Nephron progenitor cell (in vitro differentiated cells): Measurements from ENCODE around the gene FBXL7.
A peak's percentile ranks its signal among the peaks of the same experiment; 100 is the strongest.

Experiments
- DNase-seq: peaks from one replicate; pipeline ENCODE4 v3.0.0; 2021
- H3K27ac Mint-ChIP-seq: 2 replicates; pipeline ENCODE4 v1.8.0; 2021; ENCODE audit warnings: mild to moderate bottlenecking, moderate library complexity, mixed read lengths
- H3K27me3 Mint-ChIP-seq: 2 replicates; pipeline ENCODE4 v1.8.0; 2021; ENCODE audit warnings: mild to moderate bottlenecking, low read depth, mixed read lengths; ENCODE audit not compliant: poor library complexity
- H3K36me3 Mint-ChIP-seq: 2 replicates; pipeline ENCODE4 v1.8.0; 2021; ENCODE audit warnings: low read depth, mixed read lengths
- H3K4me1 Mint-ChIP-seq: 2 replicates; pipeline ENCODE4 v1.8.0; 2021; ENCODE audit warnings: mixed read lengths
- H3K4me3 Mint-ChIP-seq: 2 replicates; pipeline ENCODE4 v1.8.0; 2021; ENCODE audit warnings: mild to moderate bottlenecking, moderate library complexity, mixed read lengths
- H3K9me3 Mint-ChIP-seq: 2 replicates; pipeline ENCODE4 v1.8.0; 2021; ENCODE audit warnings: mild to moderate bottlenecking, moderate library complexity, mixed read lengths
- TF ChIP-seq, protein P1 (sequence below): fragments of 200-600 bp; sonication (generic); IDR thresholded peaks from 2 replicates; pipeline ENCODE4 v1.5.0; 2021; ENCODE audit warnings: antibody characterized with exemption

Gene FBXL7

GRCh38 chr5:15664961-15665360 lies 165.0 kb downstream of the FBXL7 start:
- Mint-ChIP-seq H3K36me3 (peaks cover 40% of the 10 kb centered on the region), H3K27ac (no peak overlapping the region), H3K9me3 (peaks cover 42% of the 10 kb centered on the region), H3K27me3 (no peaks in the 10 kb centered on the region), H3K4me1 (no peaks in the 10 kb centered on the region), H3K4me3 (no peak overlapping the region)
- DNase-seq = no peak
- TF ChIP-seq, protein P1, sequence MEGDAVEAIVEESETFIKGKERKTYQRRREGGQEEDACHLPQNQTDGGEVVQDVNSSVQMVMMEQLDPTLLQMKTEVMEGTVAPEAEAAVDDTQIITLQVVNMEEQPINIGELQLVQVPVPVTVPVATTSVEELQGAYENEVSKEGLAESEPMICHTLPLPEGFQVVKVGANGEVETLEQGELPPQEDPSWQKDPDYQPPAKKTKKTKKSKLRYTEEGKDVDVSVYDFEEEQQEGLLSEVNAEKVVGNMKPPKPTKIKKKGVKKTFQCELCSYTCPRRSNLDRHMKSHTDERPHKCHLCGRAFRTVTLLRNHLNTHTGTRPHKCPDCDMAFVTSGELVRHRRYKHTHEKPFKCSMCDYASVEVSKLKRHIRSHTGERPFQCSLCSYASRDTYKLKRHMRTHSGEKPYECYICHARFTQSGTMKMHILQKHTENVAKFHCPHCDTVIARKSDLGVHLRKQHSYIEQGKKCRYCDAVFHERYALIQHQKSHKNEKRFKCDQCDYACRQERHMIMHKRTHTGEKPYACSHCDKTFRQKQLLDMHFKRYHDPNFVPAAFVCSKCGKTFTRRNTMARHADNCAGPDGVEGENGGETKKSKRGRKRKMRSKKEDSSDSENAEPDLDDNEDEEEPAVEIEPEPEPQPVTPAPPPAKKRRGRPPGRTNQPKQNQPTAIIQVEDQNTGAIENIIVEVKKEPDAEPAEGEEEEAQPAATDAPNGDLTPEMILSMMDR = no peak

DNA sequence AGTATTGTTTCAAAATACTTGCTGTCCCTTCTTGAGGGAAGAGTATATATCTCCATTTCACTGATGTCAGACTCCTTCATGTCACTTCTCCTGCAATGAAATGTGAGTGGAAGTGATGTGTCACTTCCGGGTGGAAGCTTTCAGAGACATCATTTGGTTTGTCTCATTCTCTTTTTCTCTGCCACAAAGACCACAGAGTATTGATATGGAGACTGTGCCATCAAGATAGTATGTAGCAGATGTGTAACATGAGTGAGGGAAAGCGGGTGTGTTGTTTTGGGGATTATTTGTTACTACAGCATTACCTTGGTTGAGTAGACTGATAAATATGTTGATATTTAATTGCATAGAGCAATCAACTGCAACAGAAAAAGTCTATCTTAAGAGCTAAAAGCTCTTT lies 169.8 kb downstream of the FBXL7 start:
- TF ChIP-seq, protein P1 = no peak

DNA sequence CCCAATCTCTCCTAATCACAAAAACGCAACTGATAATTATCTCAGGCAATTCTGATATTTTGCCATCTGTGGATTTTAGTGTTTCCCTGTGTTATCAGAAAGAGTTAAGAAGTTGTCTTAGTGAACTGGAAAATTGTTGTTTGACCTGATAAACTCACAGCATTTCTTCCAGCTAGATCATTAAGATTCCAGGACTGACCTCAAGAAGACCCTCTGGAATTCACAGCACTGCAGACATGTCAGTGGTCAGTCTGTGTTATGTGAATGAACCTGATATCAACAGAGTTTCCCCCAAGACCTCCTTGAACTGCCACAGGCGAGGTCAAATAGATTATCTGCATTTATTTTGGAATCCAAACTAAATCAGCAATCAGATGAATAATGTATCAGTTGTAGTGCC lies 174.7 kb downstream of the FBXL7 start:
- no peak overlapping the region for H3K4me3 Mint-ChIP-seq
- peaks cover 32% of the 10 kb centered on the region for H3K4me1 Mint-ChIP-seq
- H3K27ac Mint-ChIP-seq = no peak overlapping the region
- H3K9me3 Mint-ChIP-seq = no peaks in the 10 kb centered on the region
- no peak for DNase-seq
- no peaks in the 10 kb centered on the region for H3K27me3 Mint-ChIP-seq
- TF ChIP-seq, protein P1 = no peak
- H3K36me3 Mint-ChIP-seq = peaks cover 2% of the 10 kb centered on the region

More for the DNA sequence above, 169.8 kb downstream of the FBXL7 start:
- Mint-ChIP-seq H3K27me3 (no peaks in the 10 kb centered on the region), H3K36me3 (peaks cover 14% of the 10 kb centered on the region), H3K27ac (no peak overlapping the region), H3K4me3 (no peak overlapping the region), H3K9me3 (peaks cover 7% of the 10 kb centered on the region), H3K4me1 (peaks cover 10% of the 10 kb centered on the region)
- no peak for DNase-seq

DNA sequence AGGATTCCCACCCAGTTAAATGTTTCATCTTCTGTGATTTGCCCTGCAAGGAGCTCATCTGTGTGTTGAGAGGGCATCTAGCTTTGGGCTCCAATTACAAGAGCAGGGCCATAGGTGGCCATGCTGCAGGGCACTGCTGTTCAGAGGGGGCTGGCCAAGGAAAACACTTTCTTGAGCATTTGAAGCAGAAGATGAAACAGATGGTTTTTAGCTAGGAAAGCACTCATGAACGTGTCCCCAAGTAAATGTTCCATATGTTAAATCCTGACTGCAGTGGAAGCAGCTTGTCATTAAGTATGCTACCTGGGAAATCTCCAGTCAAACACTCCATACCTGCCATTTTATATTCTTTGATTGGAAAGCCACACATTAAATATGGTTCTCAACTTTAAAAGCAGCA lies 176.6 kb downstream of the FBXL7 start:
- peak overlapping the region; percentile 93 for H3K27ac Mint-ChIP-seq
- H3K4me1 Mint-ChIP-seq = peaks cover 32% of the 10 kb centered on the region
- H3K27me3 Mint-ChIP-seq = no peaks in the 10 kb centered on the region
- no peaks in the 10 kb centered on the region for H3K36me3 Mint-ChIP-seq
- H3K9me3 Mint-ChIP-seq = no peaks in the 10 kb centered on the region
- TF ChIP-seq, protein P1 = no peak
- DNase-seq = no peak
- H3K4me3 Mint-ChIP-seq = no peak overlapping the region

- Mint-ChIP-seq H3K9me3 (no peaks in the 10 kb centered on the region), H3K36me3 (no peaks in the 10 kb centered on the region), H3K4me1 (peaks cover 29% of the 10 kb centered on the region), H3K27me3 (no peaks in the 10 kb centered on the region), H3K4me3 (no peak overlapping the region), H3K27ac (no peak overlapping the region)
- TF ChIP-seq, protein P1 = no peak
- no peak for DNase-seq
Observed at GRCh38 chr5:15679161-15679560, 179.2 kb downstream of the FBXL7 start.

- H3K27ac Mint-ChIP-seq = no peak overlapping the region
- H3K4me3 Mint-ChIP-seq = no peak overlapping the region
- TF ChIP-seq, protein P1 = no peak
- H3K9me3 Mint-ChIP-seq = no peaks in the 10 kb centered on the region
- no peak for DNase-seq
- peaks cover 16% of the 10 kb centered on the region for H3K4me1 Mint-ChIP-seq
- H3K27me3 Mint-ChIP-seq = no peaks in the 10 kb centered on the region
- no peaks in the 10 kb centered on the region for H3K36me3 Mint-ChIP-seq
Observed at GRCh38 chr5:15680455-15680854, 180.5 kb downstream of the FBXL7 start.
